Measurements from ENCODE around the gene DPF3. TPM values are rescaled to one million over a fixed set of nuclear protein-coding genes. Genes with fewer than 3 reads are reported as not detected.

Gene DPF3
- total RNA-seq, 2 experiments from 2014 or later: 0.27 to 0.31 TPM

- Histone ChIP-seq H3K9me3 (ENCODE audit: control insufficient read depth in 1 of 2, insufficient read depth in 1 of 2, low read length in 2 of 2) (peaks cover 13 to 18% of the 10 kb centered on the region in 2 experiments), H3K36me3 (ENCODE audit: insufficient read depth, low read length) (no peaks in the 10 kb centered on the region), H3K4me3 (ENCODE audit: low read length) (no peak overlapping the region), H3K4me1 (ENCODE audit: insufficient read depth, low read length) (no peaks in the 10 kb centered on the region), H3K27ac (ENCODE audit: low read depth in 1 of 2, low read length in 2 of 2) (no peak overlapping the region), H3K27me3 (ENCODE audit: control insufficient read depth in 1 of 2, insufficient read depth in 2 of 2, low read length in 2 of 2) (no peaks in the 10 kb centered on the region)
- Mint-ChIP-seq H3K4me3 (no peak overlapping the region), H3K27ac (no peak overlapping the region), H3K9me3 (peaks cover 10% of the 10 kb centered on the region), H3K36me3 (ENCODE audit: low read depth) (peaks cover 8% of the 10 kb centered on the region), H3K27me3 (no peaks in the 10 kb centered on the region), H3K4me1 (ENCODE audit: low read depth) (no peaks in the 10 kb centered on the region)
- no peak for TF ChIP-seq CTCF (IDR thresholded peaks at IDR 0.05)
- ChIA-PET CTCF (no interaction called here), POLR2A (no interaction called here)
- no peak for ATAC-seq (ENCODE audit: poor library complexity)
- intact Hi-C loops (cut with DNase I, micrococcal nuclease): no loop called here
- DNase-seq: no peak
Measured at GRCh38 chr14:72754949-72755348, 139.0 kb downstream of the DPF3 start.

- Histone ChIP-seq H3K9me3 (ENCODE audit: control insufficient read depth in 1 of 2, insufficient read depth in 1 of 2, low read length in 2 of 2) (peaks cover 5 to 8% of the 10 kb centered on the region in 2 experiments), H3K4me1 (ENCODE audit: insufficient read depth, low read length) (no peaks in the 10 kb centered on the region), H3K36me3 (ENCODE audit: insufficient read depth, low read length) (no peaks in the 10 kb centered on the region), H3K4me3 (ENCODE audit: low read length) (no peak overlapping the region), H3K27ac (ENCODE audit: low read depth in 1 of 2, low read length in 2 of 2) (no peak overlapping the region), H3K27me3 (ENCODE audit: control insufficient read depth in 1 of 2, insufficient read depth in 2 of 2, low read length in 2 of 2) (no peaks in the 10 kb centered on the region)
- Mint-ChIP-seq H3K36me3 (ENCODE audit: low read depth) (peaks cover 4% of the 10 kb centered on the region), H3K4me3 (no peak overlapping the region), H3K27ac (no peak overlapping the region), H3K9me3 (peaks cover 1% of the 10 kb centered on the region), H3K4me1 (ENCODE audit: low read depth) (no peaks in the 10 kb centered on the region), H3K27me3 (no peaks in the 10 kb centered on the region)
- DNase-seq: no peak
- ChIA-PET CTCF (no interaction called here), POLR2A (no interaction called here)
- intact Hi-C loops (cut with DNase I, micrococcal nuclease): no loop called here
- no peak for TF ChIP-seq CTCF (IDR thresholded peaks at IDR 0.05)
- no peak for ATAC-seq (ENCODE audit: poor library complexity)
Measured at GRCh38 chr14:72753879-72754400, 140.0 kb downstream of the DPF3 start.

- intact Hi-C loops (cut with DNase I, micrococcal nuclease): no loop called here
- Histone ChIP-seq H3K4me3 (ENCODE audit: low read length) (no peak overlapping the region), H3K27ac (ENCODE audit: low read depth in 1 of 2, low read length in 2 of 2) (no peak overlapping the region), H3K36me3 (ENCODE audit: insufficient read depth, low read length) (no peaks in the 10 kb centered on the region), H3K27me3 (ENCODE audit: control insufficient read depth in 1 of 2, insufficient read depth in 2 of 2, low read length in 2 of 2) (no peaks in the 10 kb centered on the region), H3K4me1 (ENCODE audit: insufficient read depth, low read length) (no peaks in the 10 kb centered on the region), H3K9me3 (ENCODE audit: control insufficient read depth in 1 of 2, insufficient read depth in 1 of 2, low read length in 2 of 2) (peaks cover 2 to 11% of the 10 kb centered on the region in 2 experiments)
- DNase-seq: no peak
- no peak overlapping the region for H3K4me3 Mint-ChIP-seq
- no peaks in the 10 kb centered on the region for H3K36me3 Mint-ChIP-seq (ENCODE audit: low read depth)
- H3K9me3 Mint-ChIP-seq: no peaks in the 10 kb centered on the region
- ChIA-PET CTCF (no interaction called here), POLR2A (no interaction called here)
- no peak overlapping the region for H3K27ac Mint-ChIP-seq
- ATAC-seq (ENCODE audit: poor library complexity): no peak
- TF ChIP-seq CTCF (IDR thresholded peaks at IDR 0.05): no peak
- no peaks in the 10 kb centered on the region for H3K4me1 Mint-ChIP-seq (ENCODE audit: low read depth)
- no peaks in the 10 kb centered on the region for H3K27me3 Mint-ChIP-seq
Measured at GRCh38 chr14:72753044-72753710, 140.7 kb downstream of the DPF3 start.
